GM12878 (cell line): ENCODE measurements around the gene PLCD1. TPM values are rescaled to one million over a fixed set of nuclear protein-coding genes. Genes with fewer than 3 reads are reported as not detected.
A peak's percentile ranks its signal among the peaks of the same experiment; 100 is the strongest.

ENCODE experiments used
- ATF3 ChIP-seq: IDR thresholded peaks from 2 replicates; pipeline ENCODE4 v1.6.1; 2011; ENCODE audit warnings: low read depth, mild to moderate bottlenecking, low read length, moderate library complexity, borderline replicate concordance; ENCODE audit errors: extremely low read depth
- BCLAF1 ChIP-seq: fragments of 450-650 bp; IDR thresholded peaks from 2 replicates; pipeline ENCODE4 v1.6.1; 2017; ENCODE audit warnings: antibody characterized with exemption, mild to moderate bottlenecking, moderate library complexity
- CBX3 ChIP-seq: fragments of 200-600 bp; sonication (generic); IDR thresholded peaks from 2 replicates; pipeline ENCODE4 v1.6.1; 2016; ENCODE audit warnings: low read depth, borderline replicate concordance
- CHD4 ChIP-seq: fragments of 200-600 bp; sonication (generic); IDR thresholded peaks from 2 replicates; pipeline ENCODE4 v1.6.1; 2016; ENCODE audit warnings: mild to moderate bottlenecking
- CREB1 ChIP-seq: IDR thresholded peaks from 2 replicates; pipeline ENCODE4 v1.6.1; 2012; ENCODE audit warnings: low read depth, mild to moderate bottlenecking, inconsistent platforms
- CREM ChIP-seq: IDR thresholded peaks from 2 replicates; pipeline ENCODE4 v1.6.1; 2014; ENCODE audit warnings: antibody characterized with exemption, low read depth
- EED ChIP-seq: sonication (generic); IDR thresholded peaks from 2 replicates; pipeline ENCODE4 v1.6.1; 2016; ENCODE audit warnings: antibody characterized with exemption, low read depth
- GATAD2B ChIP-seq: fragments of 450-650 bp; conservative IDR thresholded peaks from 2 replicates; pipeline ENCODE4 v1.6.1; 2017; ENCODE audit warnings: low read depth, mild to moderate bottlenecking, moderate library complexity
- HDAC2 ChIP-seq: fragments of 200-600 bp; sonication (generic); IDR thresholded peaks from 2 replicates; pipeline ENCODE4 v1.6.1; 2017
- IKZF1 ChIP-seq: fragments of 450-650 bp; conservative IDR thresholded peaks from 2 replicates; pipeline ENCODE4 v1.6.1; 2017; ENCODE audit warnings: antibody characterized with exemption, mild to moderate bottlenecking
- IKZF2 ChIP-seq, 2 experiments: fragments of 450-650 bp; IDR thresholded peaks; 2 replicates each; pipeline ENCODE4 v1.6.1; 2017; ENCODE audit warnings: mild to moderate bottlenecking in 2 of 2, moderate library complexity in 2 of 2
- KAT2A ChIP-seq: conservative IDR thresholded peaks from 2 replicates; pipeline ENCODE4 v1.6.1; 2011; ENCODE audit warnings: low read depth, low read length; ENCODE audit not compliant: control insufficient read depth
- MEF2A ChIP-seq: IDR thresholded peaks from 2 replicates; pipeline ENCODE4 v1.6.1; 2011; ENCODE audit warnings: low read depth, mild to moderate bottlenecking, low read length, moderate library complexity; ENCODE audit not compliant: insufficient read depth
- MYC ChIP-seq: IDR thresholded peaks from 2 replicates; pipeline ENCODE4 v1.6.1; 2011; ENCODE audit warnings: mild to moderate bottlenecking, low read length, moderate library complexity, inconsistent platforms; ENCODE audit not compliant: insufficient read depth, insufficient replicate concordance, insufficient read length, severe bottlenecking
- NFIC ChIP-seq: IDR thresholded peaks from 2 replicates; pipeline ENCODE4 v1.6.1; 2012; ENCODE audit warnings: low read depth, mild to moderate bottlenecking, inconsistent platforms, low read length, moderate library complexity
- NR2C1 ChIP-seq: fragments of 450-650 bp; IDR thresholded peaks from 2 replicates; pipeline ENCODE4 v1.6.1; 2017; ENCODE audit warnings: antibody characterized with exemption, mild to moderate bottlenecking, moderate library complexity
- PAX8 ChIP-seq: fragments of 450-650 bp; IDR thresholded peaks from 2 replicates; pipeline ENCODE4 v1.6.1; 2017; ENCODE audit warnings: mild to moderate bottlenecking, moderate library complexity
- POLR2A ChIP-seq: IDR thresholded peaks from 2 replicates; pipeline ENCODE4 v1.6.1; 2011; ENCODE audit warnings: low read depth, mild to moderate bottlenecking, low read length
- RAD51 ChIP-seq: fragments of 450-650 bp; IDR thresholded peaks from 2 replicates; pipeline ENCODE4 v1.6.1; 2016; ENCODE audit warnings: moderate library complexity, mild to moderate bottlenecking, inconsistent platforms
- RELA ChIP-seq: fragments of 450-650 bp; IDR thresholded peaks from 2 replicates; pipeline ENCODE4 v1.8.0; 2014; ENCODE audit warnings: borderline replicate concordance; ENCODE audit not compliant: partially characterized antibody
- SIX5 ChIP-seq: IDR thresholded peaks from 2 replicates; pipeline ENCODE4 v1.6.1; 2011; ENCODE audit warnings: mild to moderate bottlenecking, low read depth, low read length, moderate library complexity; ENCODE audit not compliant: severe bottlenecking
- SMAD5 ChIP-seq: IDR thresholded peaks from 2 replicates; pipeline ENCODE4 v1.6.1; 2016; ENCODE audit warnings: antibody characterized with exemption, low read depth
- SMARCA5 ChIP-seq: fragments of 450-650 bp; IDR thresholded peaks from 2 replicates; pipeline ENCODE4 v1.6.1; 2017; ENCODE audit warnings: mild to moderate bottlenecking
- SRF ChIP-seq, 2 experiments: IDR thresholded peaks; 2 replicates each; pipeline ENCODE4 v1.6.1; 2011; ENCODE audit warnings: low read depth in 2 of 2, low read length in 2 of 2, mild to moderate bottlenecking in 1 of 2, moderate library complexity in 1 of 2
- TBL1XR1 ChIP-seq: IDR thresholded peaks from 2 replicates; pipeline ENCODE4 v1.6.1; 2012; ENCODE audit warnings: low read depth, low read length, improper control_type of control experiment
- ZBED1 ChIP-seq: IDR thresholded peaks from 2 replicates; pipeline ENCODE4 v1.6.1; 2016; ENCODE audit warnings: borderline replicate concordance
- ZBTB33 ChIP-seq: fragments of 450-650 bp; IDR thresholded peaks from 2 replicates; pipeline ENCODE4 v1.6.1; 2017; ENCODE audit warnings: mild to moderate bottlenecking
- ZNF622 ChIP-seq: fragments of 450-650 bp; IDR thresholded peaks from 2 replicates; pipeline ENCODE4 v1.6.1; 2017; ENCODE audit warnings: mild to moderate bottlenecking, inconsistent platforms
- ZSCAN29 ChIP-seq: fragments of 450-650 bp; IDR thresholded peaks from 2 replicates; pipeline ENCODE4 v1.6.1; 2017; ENCODE audit warnings: mild to moderate bottlenecking, moderate library complexity
- ZZZ3 ChIP-seq: IDR thresholded peaks from 2 replicates; pipeline ENCODE4 v1.6.1; 2011; ENCODE audit warnings: low read depth; ENCODE audit not compliant: control insufficient read depth, insufficient read length
- polyA plus RNA-seq, 11 experiments: library from polyadenylated mRNA; depleted of rRNA in 4 of 11; unstranded in 6 of 11; stranded (reverse) in 5 of 11; fragments of >200 nt; fragmentation: Nextera tagmentation in 4 of 11; fragmentation: Illumina TruSeq in 1 of 11; extraction: Ambion mirVana in 4 of 11; extraction: Trizol in 1 of 11; gene quantifications; 1 replicate in 1 of 11; 2 replicates in 10 of 11; pipeline versions ENCODE4 v1.2.1 to v1.2.3, GENCODE V29; 2011 to 2016; ENCODE audit warnings: inconsistent platforms in 2 of 11, missing spikeins in 2 of 11, low read depth in 1 of 11
- total RNA-seq, 4 experiments: library from RNA; depleted of rRNA in 3 of 4; stranded (reverse); fragments of >200 nt in 3 of 4; fragmentation: Illumina TruSeq in 1 of 4; extraction: Trizol in 1 of 4; gene quantifications; 2 replicates each; pipeline versions ENCODE4 v1.2.1 to v1.2.3, GENCODE V29; 2013 to 2021

The PLCD1 gene
- total and polyA plus RNA-seq, 10 of the 15 experiments (the other 5 are each of a cell fraction or from before 2014, with no cell fraction given): 0.20 to 3.9 (median 1.2) TPM; not detected in 1

DNA sequence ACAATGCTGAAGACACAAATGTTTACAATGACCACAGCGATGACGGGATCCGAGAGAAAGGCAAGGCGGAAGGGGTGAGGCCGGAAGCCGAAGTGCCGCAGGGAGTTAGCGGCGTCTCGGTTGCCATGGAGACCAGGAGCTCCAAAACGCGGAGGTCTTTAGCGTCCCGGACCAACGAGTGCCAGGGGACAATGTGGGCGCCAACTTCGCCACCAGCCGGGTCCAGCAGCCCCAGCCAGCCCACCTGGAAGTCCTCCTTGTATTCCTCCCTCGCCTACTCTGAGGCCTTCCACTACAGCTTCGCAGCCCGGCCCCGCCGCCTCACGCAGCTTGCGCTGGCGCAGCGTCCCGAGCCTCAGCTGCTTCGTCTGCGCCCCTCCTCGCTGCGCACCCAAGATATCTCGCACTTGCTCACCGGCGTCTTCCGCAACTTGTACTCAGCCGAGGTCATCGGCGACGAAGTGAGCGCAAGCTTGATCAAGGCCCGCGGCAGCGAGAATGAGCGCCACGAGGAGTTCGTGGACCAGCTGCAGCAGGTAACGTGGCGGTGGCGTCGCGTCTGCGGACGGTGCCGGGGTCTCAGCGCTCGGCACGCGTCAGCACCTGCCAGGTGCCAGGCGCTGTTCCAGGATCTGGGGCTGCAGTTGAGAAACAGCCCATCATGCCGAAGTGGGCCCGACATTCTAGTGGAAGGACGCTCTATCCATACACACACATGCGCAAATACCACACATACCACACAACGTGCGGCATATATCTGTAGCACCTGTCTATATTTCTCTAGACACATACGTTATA, 9.9 kb upstream of the PLCD1 start, which contains the start of gene DLEC1 (continued):
- TF ChIP-seq CHD4: no peak
- TF ChIP-seq TBL1XR1: no peak
- no peak for TF ChIP-seq POLR2A
- no peak for TF ChIP-seq EED
- TF ChIP-seq MEF2A: no peak
- no peak for TF ChIP-seq NR2C1
- TF ChIP-seq GATAD2B: no peak
- TF ChIP-seq CBX3: no peak
- no peak for TF ChIP-seq CREB1
- no peak for TF ChIP-seq ZNF622
- TF ChIP-seq ZZZ3: no peak
- TF ChIP-seq ZSCAN29: no peak
- TF ChIP-seq IKZF1: no peak
- TF ChIP-seq KAT2A: no peak
- no peak for TF ChIP-seq ZBTB33
- no peak for TF ChIP-seq HDAC2
- TF ChIP-seq RELA: no peak
- no peak for TF ChIP-seq IKZF2 (IDR thresholded peaks at IDR 0.05)
- TF ChIP-seq MYC: peak; percentile 32
- TF ChIP-seq NFIC: no peak
- no peak for TF ChIP-seq ATF3
- TF ChIP-seq SMARCA5: no peak
- no peak for TF ChIP-seq CREM
- TF ChIP-seq PAX8: no peak
- no peak for TF ChIP-seq SRF (IDR thresholded peaks at IDR 0.05; ENCODE audit: low read depth in 2 of 2, low read length in 2 of 2)
- no peak for TF ChIP-seq SIX5
- no peak for TF ChIP-seq ZBED1
- TF ChIP-seq RAD51: no peak
- no peak for TF ChIP-seq BCLAF1
- TF ChIP-seq SMAD5: no peak
